ENCODE results near the gene KANK2.

GRCh38 chr19:11246941-11247340 is 49.6 kb upstream of the KANK2 start:
- TF ChIP-seq POLR2AphosphoS5 (IDR thresholded peaks at IDR 0.05) (no peak), POLR2A (IDR thresholded peaks at IDR 0.05) (no peak)

All from upper lobe of left lung (tissue), 4 donors.